Measurements from ENCODE around the gene SIN3A.

The SIN3A gene

GRCh38 chr15:75369897-75370581 lies 81.5 kb downstream of the SIN3A start:
- DNase-seq: no peak

GRCh38 chr15:75368689-75369239 lies 82.7 kb downstream of the SIN3A start:
- no peak for DNase-seq

- peak; percentile 88 for DNase-seq
These were observed 83.4 kb downstream of the SIN3A start, which contains the start of gene MAN2C1 for GRCh38 chr15:75367913-75368688. Gene MAN2C1, minus strand, starts transcription at chr15:75368607. Its CDS starts 24 bp downstream, at chr15:75368583.

- no peak for DNase-seq
These were observed 84.0 kb downstream of the SIN3A start for GRCh38 chr15:75367406-75367912.

- DNase-seq: no peak
These were observed 84.5 kb downstream of the SIN3A start for GRCh38 chr15:75367006-75367405.

GRCh38 chr15:75366163-75366562 lies 85.3 kb downstream of the SIN3A start:
- DNase-seq: no peak

GRCh38 chr15:75364881-75365280 lies 86.6 kb downstream of the SIN3A start:
- no peak for DNase-seq

- no peak for DNase-seq
These were observed 87.7 kb downstream of the SIN3A start for GRCh38 chr15:75363786-75364185.

- DNase-seq: no peak
These were observed 88.7 kb downstream of the SIN3A start for GRCh38 chr15:75362642-75363249.

GRCh38 chr15:75361989-75362641 lies 89.4 kb downstream of the SIN3A start:
- no peak for DNase-seq

- DNase-seq: no peak
These were observed 90.0 kb downstream of the SIN3A start for GRCh38 chr15:75361361-75361988.

GRCh38 chr15:75360856-75361255 lies 90.6 kb downstream of the SIN3A start:
- DNase-seq: no peak

- DNase-seq: no peak
These were observed 91.1 kb downstream of the SIN3A start for GRCh38 chr15:75360391-75360790.

GRCh38 chr15:75359537-75360250 lies 91.8 kb downstream of the SIN3A start:
- no peak for DNase-seq

- no peak for DNase-seq
These were observed 92.5 kb downstream of the SIN3A start for GRCh38 chr15:75358771-75359536.

- no peak for DNase-seq
These were observed 93.4 kb downstream of the SIN3A start for GRCh38 chr15:75357976-75358673.

- DNase-seq: no peak
These were observed 95.0 kb downstream of the SIN3A start for GRCh38 chr15:75356517-75356916.

GRCh38 chr15:75356006-75356405 lies 95.5 kb downstream of the SIN3A start:
- no peak for DNase-seq

GRCh38 chr15:75355369-75355768 lies 96.1 kb downstream of the SIN3A start:
- DNase-seq: no peak

GRCh38 chr15:75354454-75354853 lies 97.0 kb downstream of the SIN3A start:
- DNase-seq: no peak
